Right atrium auricular region (tissue), 2 donors: ENCODE data around the gene ISL2. TPM values are rescaled to one million over a fixed set of nuclear protein-coding genes. Genes with fewer than 3 reads are reported as not detected.

Experiments
- DNase-seq: peaks from one replicate; pipeline ENCODE4 v3.0.0-alpha.2; 2019; ENCODE audit warnings: low spot score
- H3K27ac ChIP-seq, 2 donors: fragments of 200-600 bp; sonication (generic); 1 replicate in 1 of 2; 2 replicates in 1 of 2; pipeline ENCODE4 v1.5.1; 2016 to 2019
- H3K27me3 ChIP-seq, 2 donors: fragments of 200-600 bp; sonication (generic); one replicate each; pipeline versions ENCODE4 v1.5.1 to v1.6.0; 2017 to 2019
- H3K36me3 ChIP-seq: fragments of 200-600 bp; sonication (generic); one replicate; pipeline ENCODE4 v1.5.1; 2016
- H3K4me1 ChIP-seq, 2 donors: fragments of 200-600 bp; sonication (generic); one replicate each; pipeline versions ENCODE4 v1.5.1 to v1.6.0; 2017 to 2019
- H3K4me3 ChIP-seq, 2 donors: fragments of 200-600 bp; sonication (generic); 1 replicate in 1 of 2; 2 replicates in 1 of 2; pipeline ENCODE4 v1.5.1; 2017 to 2019; ENCODE audit warnings: mild to moderate bottlenecking in 1 of 2, moderate library complexity in 1 of 2
- H3K9me3 ChIP-seq, 2 donors: fragments of 200-600 bp; sonication (generic); one replicate each; pipeline ENCODE4 v1.5.1; 2019
- total RNA-seq, 2 donors: library from RNA; depleted of rRNA; stranded (reverse); fragments of >200 nt; gene quantifications; one replicate each; pipeline ENCODE4 v1.1.0, GENCODE V29; 2016
- TF ChIP-seq, protein P1 (sequence below), 2 donors: fragments of 200-600 bp; sonication (generic); IDR thresholded peaks; one replicate each; pipeline ENCODE4 v1.5.1; 2019; ENCODE audit warnings: antibody characterized with exemption in 2 of 2

Gene ISL2
- total RNA-seq, 2 donors from 2014 or later = not detected

DNA sequence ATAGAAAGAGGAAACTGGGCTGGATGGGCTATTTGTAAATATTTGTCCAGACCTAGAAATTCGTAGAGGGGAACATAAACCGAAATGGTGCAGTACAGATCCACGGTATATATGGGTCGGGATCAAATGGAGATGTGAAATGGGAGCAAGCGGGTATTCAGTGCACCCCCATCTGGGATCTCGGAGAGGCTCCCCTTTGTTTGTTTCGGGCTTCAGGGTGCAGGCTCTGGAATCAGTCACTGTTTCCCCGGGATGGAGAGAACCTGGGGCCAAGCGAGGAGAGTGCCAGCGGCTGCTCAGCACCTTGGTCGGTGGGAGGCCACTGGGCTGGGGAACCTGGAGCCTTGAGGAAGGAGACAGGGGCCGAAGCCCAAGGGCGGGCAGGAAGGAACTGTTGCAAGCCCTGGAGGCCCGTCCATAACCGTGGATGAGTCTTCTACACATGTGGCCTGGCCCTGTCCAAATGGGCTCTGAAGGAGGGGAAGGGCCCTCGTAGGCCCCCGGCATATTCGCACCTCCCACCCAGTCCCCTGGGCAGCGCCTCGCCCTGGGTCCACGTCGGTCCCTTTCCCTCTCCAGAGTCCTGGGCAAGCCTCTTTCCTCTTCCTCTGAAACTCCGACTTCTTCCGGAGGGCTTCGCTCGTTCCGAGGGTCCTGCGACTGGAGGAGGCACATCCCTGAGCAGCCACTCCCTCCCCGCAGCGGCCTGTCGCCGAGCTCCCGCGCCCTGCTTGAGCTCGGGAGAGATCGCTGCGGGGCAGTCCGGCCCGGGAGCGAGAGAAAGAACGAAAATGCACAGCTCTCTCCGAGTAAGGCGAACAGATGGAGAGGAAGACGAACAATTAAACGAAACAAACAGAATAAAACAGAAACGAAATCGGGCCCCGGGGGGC, 3.0 kb downstream of the ISL2 start:
- Histone ChIP-seq H3K9me3 (no peaks in the 10 kb centered on the region), H3K4me1 (peaks cover 0 to 75% of the 10 kb centered on the region in 2 donors), H3K4me3 (peak overlapping the region in 1 of 2 donors; percentile 43), H3K27ac (no peak overlapping the region), H3K27me3 (peaks cover 77 to 99% of the 10 kb centered on the region in 2 donors), H3K36me3 (no peaks in the 10 kb centered on the region)
- TF ChIP-seq, protein P1, sequence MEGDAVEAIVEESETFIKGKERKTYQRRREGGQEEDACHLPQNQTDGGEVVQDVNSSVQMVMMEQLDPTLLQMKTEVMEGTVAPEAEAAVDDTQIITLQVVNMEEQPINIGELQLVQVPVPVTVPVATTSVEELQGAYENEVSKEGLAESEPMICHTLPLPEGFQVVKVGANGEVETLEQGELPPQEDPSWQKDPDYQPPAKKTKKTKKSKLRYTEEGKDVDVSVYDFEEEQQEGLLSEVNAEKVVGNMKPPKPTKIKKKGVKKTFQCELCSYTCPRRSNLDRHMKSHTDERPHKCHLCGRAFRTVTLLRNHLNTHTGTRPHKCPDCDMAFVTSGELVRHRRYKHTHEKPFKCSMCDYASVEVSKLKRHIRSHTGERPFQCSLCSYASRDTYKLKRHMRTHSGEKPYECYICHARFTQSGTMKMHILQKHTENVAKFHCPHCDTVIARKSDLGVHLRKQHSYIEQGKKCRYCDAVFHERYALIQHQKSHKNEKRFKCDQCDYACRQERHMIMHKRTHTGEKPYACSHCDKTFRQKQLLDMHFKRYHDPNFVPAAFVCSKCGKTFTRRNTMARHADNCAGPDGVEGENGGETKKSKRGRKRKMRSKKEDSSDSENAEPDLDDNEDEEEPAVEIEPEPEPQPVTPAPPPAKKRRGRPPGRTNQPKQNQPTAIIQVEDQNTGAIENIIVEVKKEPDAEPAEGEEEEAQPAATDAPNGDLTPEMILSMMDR (IDR thresholded peaks at IDR 0.05) = no peak
- no peak for DNase-seq

DNA sequence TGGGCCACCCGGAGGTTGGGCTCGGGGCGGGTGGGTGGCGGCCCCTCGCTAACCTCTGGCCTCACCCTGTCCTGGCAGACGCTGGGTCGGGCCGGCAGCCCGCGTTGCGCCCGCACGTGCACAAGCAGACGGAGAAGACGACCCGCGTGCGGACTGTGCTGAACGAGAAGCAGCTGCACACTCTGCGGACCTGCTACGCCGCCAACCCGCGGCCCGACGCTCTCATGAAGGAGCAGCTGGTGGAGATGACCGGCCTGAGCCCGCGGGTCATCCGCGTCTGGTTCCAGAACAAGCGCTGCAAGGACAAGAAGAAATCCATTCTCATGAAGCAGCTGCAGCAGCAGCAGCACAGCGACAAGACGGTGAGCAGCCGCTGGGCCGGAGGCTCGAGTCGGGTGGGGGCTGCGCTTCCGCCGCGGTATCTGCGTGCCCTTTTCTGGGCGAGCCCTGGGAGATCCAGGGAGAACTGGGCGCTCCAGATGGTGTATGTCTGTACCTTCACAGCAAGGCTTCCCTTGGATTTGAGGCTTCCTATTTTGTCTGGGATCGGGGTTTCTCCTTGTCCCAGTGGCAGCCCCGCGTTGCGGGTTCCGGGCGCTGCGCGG, 3.7 kb downstream of the ISL2 start:
- no peak overlapping the region for H3K27ac ChIP-seq
- H3K4me1 ChIP-seq = peaks cover 0 to 72% of the 10 kb centered on the region in 2 donors
- H3K36me3 ChIP-seq = no peaks in the 10 kb centered on the region
- DNase-seq = no peak
- H3K4me3 ChIP-seq = peak overlapping the region in 1 of 2 donors; percentile 43
- TF ChIP-seq, protein P1 (IDR thresholded peaks at IDR 0.05) = no peak
- H3K9me3 ChIP-seq = no peaks in the 10 kb centered on the region
- H3K27me3 ChIP-seq = peaks cover 74 to 99% of the 10 kb centered on the region in 2 donors

DNA sequence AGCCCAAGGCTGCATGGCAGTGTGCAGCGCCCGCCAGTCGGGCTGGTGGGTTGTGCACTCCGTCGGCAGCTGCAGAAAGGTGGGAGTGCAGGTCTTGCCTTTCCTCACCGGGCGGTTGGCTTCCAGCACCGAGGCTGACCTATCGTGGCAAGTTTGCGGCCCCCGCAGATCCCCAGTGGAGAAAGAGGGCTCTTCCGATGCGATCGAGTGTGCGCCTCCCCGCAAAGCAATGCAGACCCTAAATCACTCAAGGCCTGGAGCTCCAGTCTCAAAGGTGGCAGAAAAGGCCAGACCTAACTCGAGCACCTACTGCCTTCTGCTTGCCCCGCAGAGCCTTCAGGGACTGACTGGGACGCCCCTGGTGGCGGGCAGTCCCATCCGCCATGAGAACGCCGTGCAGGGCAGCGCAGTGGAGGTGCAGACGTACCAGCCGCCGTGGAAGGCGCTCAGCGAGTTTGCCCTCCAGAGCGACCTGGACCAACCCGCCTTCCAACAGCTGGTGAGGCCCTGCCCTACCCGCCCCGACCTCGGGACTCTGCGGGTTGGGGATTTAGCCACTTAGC, 4.3 kb downstream of the ISL2 start:
- H3K27ac ChIP-seq = no peak overlapping the region
- H3K27me3 ChIP-seq = peaks cover 74 to 99% of the 10 kb centered on the region in 2 donors
- no peaks in the 10 kb centered on the region for H3K36me3 ChIP-seq
- peak overlapping the region in 1 of 2 donors; percentile 43 for H3K4me3 ChIP-seq
- peaks cover 0 to 71% of the 10 kb centered on the region in 2 donors for H3K4me1 ChIP-seq
- TF ChIP-seq, protein P1 (IDR thresholded peaks at IDR 0.05) = no peak
- H3K9me3 ChIP-seq = no peaks in the 10 kb centered on the region
- DNase-seq = no peak

DNA sequence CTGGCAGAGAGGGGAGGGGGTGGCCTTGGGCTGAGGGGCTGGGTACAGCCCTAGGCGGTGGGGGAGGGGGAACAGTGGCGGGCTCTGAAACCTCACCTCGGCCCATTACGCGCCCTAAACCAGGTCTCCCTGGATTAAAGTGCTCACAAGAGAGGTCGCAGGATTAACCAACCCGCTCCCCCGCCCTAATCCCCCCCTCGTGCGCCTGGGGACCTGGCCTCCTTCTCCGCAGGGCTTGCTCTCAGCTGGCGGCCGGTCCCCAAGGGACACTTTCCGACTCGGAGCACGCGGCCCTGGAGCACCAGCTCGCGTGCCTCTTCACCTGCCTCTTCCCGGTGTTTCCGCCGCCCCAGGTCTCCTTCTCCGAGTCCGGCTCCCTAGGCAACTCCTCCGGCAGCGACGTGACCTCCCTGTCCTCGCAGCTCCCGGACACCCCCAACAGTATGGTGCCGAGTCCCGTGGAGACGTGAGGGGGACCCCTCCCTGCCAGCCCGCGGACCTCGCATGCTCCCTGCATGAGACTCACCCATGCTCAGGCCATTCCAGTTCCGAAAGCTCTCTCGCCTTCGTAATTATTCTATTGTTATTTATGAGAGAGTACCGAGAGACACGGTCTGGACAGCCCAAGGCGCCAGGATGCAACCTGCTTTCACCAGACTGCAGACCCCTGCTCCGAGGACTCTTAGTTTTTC, 4.9 kb downstream of the ISL2 start:
- Histone ChIP-seq H3K27me3 (peaks cover 74 to 99% of the 10 kb centered on the region in 2 donors), H3K9me3 (no peaks in the 10 kb centered on the region), H3K36me3 (no peaks in the 10 kb centered on the region), H3K4me1 (peaks cover 0 to 71% of the 10 kb centered on the region in 2 donors), H3K27ac (no peak overlapping the region), H3K4me3 (peak overlapping the region in 1 of 2 donors; percentile 43)
- TF ChIP-seq, protein P1 (IDR thresholded peaks at IDR 0.05) = no peak
- DNase-seq = no peak

DNA sequence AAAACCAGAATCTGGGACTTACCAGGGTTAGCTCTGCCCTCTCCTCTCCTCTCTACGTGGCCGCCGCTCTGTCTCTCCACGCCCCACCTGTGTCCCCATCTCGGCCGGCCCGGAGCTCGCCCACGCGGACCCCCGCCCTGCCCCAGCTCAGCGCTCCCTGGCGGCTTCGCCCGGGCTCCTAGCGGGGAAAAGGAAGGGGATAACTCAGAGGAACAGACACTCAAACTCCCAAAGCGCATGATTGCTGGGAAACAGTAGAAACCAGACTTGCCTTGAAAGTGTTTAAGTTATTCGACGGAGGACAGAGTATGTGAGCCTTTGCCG, 5.4 kb downstream of the ISL2 start:
- Histone ChIP-seq H3K36me3 (no peaks in the 10 kb centered on the region), H3K27ac (no peak overlapping the region), H3K4me3 (no peak overlapping the region), H3K27me3 (peaks cover 72 to 100% of the 10 kb centered on the region in 2 donors), H3K9me3 (no peaks in the 10 kb centered on the region), H3K4me1 (peaks cover 0 to 71% of the 10 kb centered on the region in 2 donors)
- TF ChIP-seq, protein P1 (IDR thresholded peaks at IDR 0.05) = no peak
- no peak for DNase-seq
